SK-N-MC (cell line): ENCODE measurements around the gene STK11IP.

Experiments used
- EZH2 ChIP-seq: fragments of 200-600 bp; sonication (generic); IDR thresholded peaks from one replicate; pipeline ENCODE4 v1.6.1; 2017; ENCODE audit warnings: antibody characterized with exemption
- POLR2AphosphoS5 ChIP-seq: IDR thresholded peaks from 2 replicates; pipeline ENCODE4 v1.6.1; 2012; ENCODE audit warnings: mild to moderate bottlenecking, low read depth, low read length, borderline replicate concordance

DNA sequence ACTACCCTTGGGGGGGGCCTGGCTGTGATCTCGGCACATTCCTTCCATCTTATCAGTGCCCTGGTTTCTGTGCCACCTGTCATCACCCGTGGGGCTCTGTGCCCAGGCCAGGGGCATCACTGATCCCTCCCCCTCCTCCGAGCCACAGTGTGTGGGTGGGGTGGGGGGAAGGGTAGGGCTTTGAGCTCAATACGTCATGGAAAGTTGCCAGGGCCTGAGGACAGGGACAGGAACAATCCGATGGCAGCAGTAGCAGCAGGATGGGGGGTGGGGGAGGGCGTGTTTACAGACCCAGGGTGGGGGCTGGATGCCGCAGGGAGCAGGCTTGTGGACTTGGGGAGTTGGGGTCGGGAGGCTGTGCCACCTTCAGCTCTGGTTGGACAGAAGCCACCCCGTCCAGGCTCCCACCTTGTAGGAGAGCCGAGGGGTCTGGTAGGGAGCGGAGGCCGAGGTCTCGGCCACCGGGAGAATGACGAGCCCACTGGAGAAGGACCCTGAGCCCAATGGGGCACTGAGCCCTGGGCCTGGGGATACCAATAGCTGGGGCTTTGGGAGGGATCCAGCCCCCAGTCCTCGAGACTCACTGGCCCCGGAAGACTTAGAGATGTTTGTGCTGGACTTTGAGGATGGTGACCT is 33.2 kb downstream of the STK11IP start:
- TF ChIP-seq POLR2AphosphoS5 (no peak), EZH2 (no peak)
